GM12878 (cell line): ENCODE data around the gene ESPNL. TPM values are rescaled to one million over a fixed set of nuclear protein-coding genes. Genes with fewer than 3 reads are reported as not detected.
"Not testable (repeated sequence)": the region's sequence is repeated elsewhere in the genome, so short reads cannot be mapped to it uniquely, and the experiment has no call there.

Experiments
- ATAC-seq: fragments of 200-7000 bp; cut with Tn5 transposase; 3 replicates; pipeline ENCODE4 v1.9.1; 2020; ENCODE audit warnings: mild to moderate bottlenecking, moderate library complexity
- BruUV-seq: library from RNA; stranded (reverse); fragments of 400-500 nt; replicated peaks from 2 replicates; lab custom pipeline; 2021; lab: Mats Ljungman, UMichigan
- CTCF ChIA-PET: fragments of 300-600 bp; sonication (Branson Sonifier 250); formaldehyde crosslinking; extraction: SDS; loops from one replicate; lab custom pipeline; 2021; ENCODE audit warnings: inconsistent platforms; lab: Yijun Ruan, JAX
- POLR2A ChIA-PET: fragments of 350-600 bp; formaldehyde crosslinking; extraction: SDS; loops from one replicate; lab custom pipeline; 2021; ENCODE audit warnings: inconsistent platforms; lab: Charles Lee
- RAD21 ChIA-PET: fragments of 300-600 bp; sonication (Branson Sonifier 250); formaldehyde crosslinking; loops from one replicate; lab custom pipeline; 2023; ENCODE audit warnings: antibody characterized with exemption; ENCODE audit not compliant: unreplicated experiment; lab: Charles Lee
- SMC1A ChIA-PET: fragments of 300-600 bp; sonication (Branson Sonifier 250); formaldehyde crosslinking; loops from one replicate; lab custom pipeline; 2023; ENCODE audit not compliant: unreplicated experiment, uncharacterized antibody; lab: Charles Lee
- DNase-seq: peaks from one replicate; pipeline ENCODE4 v3.0.0-alpha.2; 2011; ENCODE audit warnings: low read depth, low spot score
- FAIRE-seq: peaks from 3 replicates; lab custom pipeline; 2011; peaks lifted over from hg19 to GRCh38; lab: Jason Lieb, UNC
- H2AFZ ChIP-seq: 2 replicates; pipeline ENCODE4 v1.6.0; 2011; ENCODE audit warnings: low read depth, low read length, control low read depth; ENCODE audit not compliant: control insufficient read depth
- H3K27ac ChIP-seq: 2 replicates; pipeline ENCODE4 v1.5.1; 2011; ENCODE audit warnings: control low read depth; ENCODE audit not compliant: control insufficient read depth, insufficient read depth
- H3K27me3 ChIP-seq, 2 experiments: replicated peaks in 1 of 2; 2 replicates each; pipeline versions ENCODE4 v1.6.0 to v1.6.1; 2011; ENCODE audit warnings: low read length in 1 of 2; ENCODE audit not compliant: control insufficient read depth in 2 of 2, insufficient read depth in 2 of 2
- H3K36me3 ChIP-seq, 2 experiments: 2 replicates each; pipeline ENCODE4 v1.5.1; 2011; ENCODE audit warnings: low read length in 1 of 2; ENCODE audit not compliant: control insufficient read depth in 2 of 2, insufficient read depth in 2 of 2
- H3K4me1 ChIP-seq: 2 replicates; pipeline ENCODE4 v1.6.1; 2011; ENCODE audit warnings: mild to moderate bottlenecking, low read length, moderate library complexity, mixed read lengths; ENCODE audit not compliant: control insufficient read depth, insufficient read depth
- H3K4me2 ChIP-seq: 2 replicates; pipeline ENCODE4 v1.6.0; 2011; ENCODE audit warnings: control low read depth; ENCODE audit not compliant: control insufficient read depth, insufficient read depth
- H3K4me3 ChIP-seq: fragments of 200-600 bp; sonication (generic); 2 replicates; pipeline ENCODE4 v1.5.1; 2016
- H3K79me2 ChIP-seq: 2 replicates; pipeline ENCODE4 v1.6.0; 2011; ENCODE audit warnings: low read length; ENCODE audit not compliant: control insufficient read depth, insufficient read depth
- H3K9ac ChIP-seq: 2 replicates; pipeline ENCODE4 v1.8.0; 2011; ENCODE audit warnings: low read length, control low read depth, mixed read lengths; ENCODE audit not compliant: control insufficient read depth, insufficient read depth
- H3K9me3 ChIP-seq: replicated peaks from 3 replicates; pipeline ENCODE4 v1.5.1; 2011; ENCODE audit warnings: mild to moderate bottlenecking, low read length; ENCODE audit not compliant: control insufficient read depth, insufficient read depth
- H4K20me1 ChIP-seq: 2 replicates; pipeline ENCODE4 v1.6.0; 2011; ENCODE audit not compliant: control insufficient read depth, insufficient read depth
- ATF7 ChIP-seq: fragments of 450-650 bp; IDR thresholded peaks from 2 replicates; pipeline ENCODE4 v1.6.1; 2016; ENCODE audit warnings: low read depth, mild to moderate bottlenecking
- E4F1 ChIP-seq: fragments of 450-650 bp; IDR thresholded peaks from 2 replicates; pipeline ENCODE4 v1.6.1; 2018; ENCODE audit warnings: borderline replicate concordance, mild to moderate bottlenecking; ENCODE audit not compliant: partially characterized antibody
- ESRRA ChIP-seq: IDR thresholded peaks from 2 replicates; pipeline ENCODE4 v1.6.1; 2012; ENCODE audit warnings: mild to moderate bottlenecking, low read length, improper control_type of control experiment
- HCFC1 ChIP-seq: fragments of 150-350 bp; IDR thresholded peaks from 2 replicates; pipeline ENCODE4 v1.6.1; 2014; ENCODE audit warnings: low read length
- IKZF2 ChIP-seq, 2 experiments: fragments of 450-650 bp; IDR thresholded peaks; 2 replicates each; pipeline ENCODE4 v1.6.1; 2017; ENCODE audit warnings: mild to moderate bottlenecking in 2 of 2, moderate library complexity in 2 of 2
- KAT2A ChIP-seq: conservative IDR thresholded peaks from 2 replicates; pipeline ENCODE4 v1.6.1; 2011; ENCODE audit warnings: low read depth, low read length; ENCODE audit not compliant: control insufficient read depth
- MYB ChIP-seq: fragments of 150-350 bp; IDR thresholded peaks from 2 replicates; pipeline ENCODE4 v1.6.1; 2014; ENCODE audit warnings: mild to moderate bottlenecking, low read depth, low read length, borderline replicate concordance
- NR2C1 ChIP-seq: fragments of 450-650 bp; IDR thresholded peaks from 2 replicates; pipeline ENCODE4 v1.6.1; 2017; ENCODE audit warnings: antibody characterized with exemption, mild to moderate bottlenecking, moderate library complexity
- NR2C2 ChIP-seq: IDR thresholded peaks from 2 replicates; pipeline ENCODE4 v1.6.1; 2011; ENCODE audit warnings: borderline replicate concordance, low read depth; ENCODE audit not compliant: control insufficient read depth, insufficient read length
- RCOR1 ChIP-seq: conservative IDR thresholded peaks from 2 replicates; pipeline ENCODE4 v1.6.1; 2012; ENCODE audit warnings: low read depth, low read length, improper control_type of control experiment
- SMAD5 ChIP-seq: IDR thresholded peaks from 2 replicates; pipeline ENCODE4 v1.6.1; 2016; ENCODE audit warnings: antibody characterized with exemption, low read depth
- SP1 ChIP-seq: IDR thresholded peaks from one replicate; pipeline ENCODE4 v1.6.1; 2011; ENCODE audit warnings: low read depth, low read length
- STAT1 ChIP-seq: fragments of 450-650 bp; conservative IDR thresholded peaks from 2 replicates; pipeline ENCODE4 v1.6.1; 2014; ENCODE audit warnings: antibody characterized with exemption, mild to moderate bottlenecking
- USF2 ChIP-seq: IDR thresholded peaks from 2 replicates; pipeline ENCODE4 v1.6.1; 2011; ENCODE audit warnings: low read depth, low read length, improper control_type of control experiment, borderline replicate concordance
- WGBS: methylation state at CpG from one replicate; pipeline ENCODE4 v1.1.6; 2016; ENCODE audit warnings: low lambda C conversion rate; ENCODE audit not compliant: insufficient replicate concordance, insufficient coverage; ENCODE audit errors: missing lambda C conversion rate; 5-methylcytosine and 5-hydroxymethylcytosine counted together
- in situ Hi-C: fragments of 300-500 bp; cut with MboI; formaldehyde crosslinking; loops from 9 replicates; pipeline ENCODE4 v1.14.3; 2018; ENCODE audit warnings: mixed read lengths
- intact Hi-C: fragments of 100-400 bp; cut with micrococcal nuclease; formaldehyde crosslinking; loops from one replicate; pipeline ENCODE4 v1.14.2; 2022; ENCODE audit not compliant: unreplicated experiment
- polyA plus RNA-seq, 11 experiments: library from polyadenylated mRNA; depleted of rRNA in 4 of 11; unstranded in 6 of 11; stranded (reverse) in 5 of 11; fragments of >200 nt; fragmentation: Nextera tagmentation in 4 of 11; fragmentation: Illumina TruSeq in 1 of 11; extraction: Ambion mirVana in 4 of 11; extraction: Trizol in 1 of 11; gene quantifications; 1 replicate in 1 of 11; 2 replicates in 10 of 11; pipeline versions ENCODE4 v1.2.1 to v1.2.3, GENCODE V29; 2011 to 2016; ENCODE audit warnings: inconsistent platforms in 2 of 11, missing spikeins in 2 of 11, low read depth in 1 of 11
- total RNA-seq, 4 experiments: library from RNA; depleted of rRNA in 3 of 4; stranded (reverse); fragments of >200 nt in 3 of 4; fragmentation: Illumina TruSeq in 1 of 4; extraction: Trizol in 1 of 4; gene quantifications; 2 replicates each; pipeline versions ENCODE4 v1.2.1 to v1.2.3, GENCODE V29; 2013 to 2021

Gene ESPNL
- total and polyA plus RNA-seq, 10 of the 15 experiments (the other 5 are each of a cell fraction or from before 2014, with no cell fraction given) = 0.05 to 0.94 (median 0.36) TPM; not detected in 3

- ChIA-PET CTCF (interaction anchor here (1.0 kb wide), 1 partner anchor 202 kb away, joined by 3 read pairs; no protein-coding TSS in a partner anchor), RAD21 (interaction anchor here (1.2 kb wide), 1 partner anchor 93 kb away, joined by 4 read pairs; no protein-coding TSS in a partner anchor), POLR2A (no interaction called here), SMC1A (interaction anchor here (1.0 kb wide), 1 partner anchor 95 kb away, joined by 3 read pairs; no protein-coding TSS in a partner anchor)
- Histone ChIP-seq H3K9me3 (no peaks in the 10 kb centered on the region), H3K9ac (no peak overlapping the region), H3K4me1 (no peaks in the 10 kb centered on the region), H3K4me3 (no peak overlapping the region), H3K79me2 (no peaks in the 10 kb centered on the region), H3K27ac (no peak overlapping the region), H3K36me3 (peaks cover 7 to 23% of the 10 kb centered on the region in 2 experiments), H4K20me1 (no peaks in the 10 kb centered on the region; the same call in 1 of the 2 replicates), H2AFZ (no peak overlapping the region), H3K4me2 (no peak overlapping the region), H3K27me3 (no peaks in the 10 kb centered on the region)
- intact Hi-C loops (no loop called here), in situ Hi-C loops (no loop called here)
- FAIRE-seq (no peak), ATAC-seq (no peak), DNase-seq (no peak)
- no peak for TF ChIP-seq KAT2A
- TF ChIP-seq NR2C1 = no peak
- TF ChIP-seq ESRRA = no peak
- TF ChIP-seq IKZF2 (IDR thresholded peaks at IDR 0.05) = no peak
- no peak for TF ChIP-seq SP1
- TF ChIP-seq HCFC1 = no peak
- no peak for TF ChIP-seq MYB
- TF ChIP-seq SMAD5 = no peak
- no peak for TF ChIP-seq NR2C2
- TF ChIP-seq ATF7 = no peak
- no peak for TF ChIP-seq E4F1
- no peak for TF ChIP-seq STAT1
- no peak for TF ChIP-seq USF2
- TF ChIP-seq RCOR1 = no peak
- 95% methylated on average over 21 of the region's 21 CpGs for WGBS
- no TSS peak for BruUV-seq
Observed at GRCh38 chr2:238170386-238171071, 70.4 kb downstream of the ESPNL start.

GRCh38 chr2:238171072-238171431 is 70.9 kb downstream of the ESPNL start:
- peaks cover 9 to 23% of the 10 kb centered on the region in 2 experiments for H3K36me3 ChIP-seq
- H3K4me1 ChIP-seq, H3K79me2 ChIP-seq, in situ Hi-C loops, H3K27me3 ChIP-seq, ATAC-seq, H3K4me3 ChIP-seq, SMC1A ChIA-PET, H3K4me2 ChIP-seq, CTCF ChIA-PET, H4K20me1 ChIP-seq, BruUV-seq, FAIRE-seq, intact Hi-C loops, H2AFZ ChIP-seq, H3K9me3 ChIP-seq, DNase-seq, H3K9ac ChIP-seq, H3K27ac ChIP-seq, POLR2A ChIA-PET: not testable (repeated sequence)
- RAD21 ChIA-PET = interaction anchor here (1.2 kb wide), 1 partner anchor 92 kb away, joined by 4 read pairs; no protein-coding TSS in a partner anchor
- WGBS = 72% methylated on average over 5 of the region's 5 CpGs
